Fibroblast of mammary gland (primary cell): ENCODE data around the gene CCR3.

Experiments
- DNase-seq: peaks from one replicate; pipeline ENCODE4 v3.0.0-alpha.2; 2010; ENCODE audit warnings: low read depth
- H3K4me3 ChIP-seq: 2 replicates; pipeline ENCODE4 v1.5.1; 2011; ENCODE audit warnings: low read depth, mild to moderate bottlenecking, low read length, moderate library complexity; ENCODE audit not compliant: control insufficient read depth
- TF ChIP-seq, protein P1 (sequence below): conservative IDR thresholded peaks from 2 replicates; pipeline ENCODE4 v1.5.1; 2011; ENCODE audit warnings: low read depth, low read length, inconsistent platforms; ENCODE audit not compliant: control insufficient read depth, insufficient read depth

The CCR3 gene

GRCh38 chr3:46235425-46235824, 6.8 kb upstream of the CCR3 start:
- H3K4me3 ChIP-seq, result no peak overlapping the region
- TF ChIP-seq, protein P1, sequence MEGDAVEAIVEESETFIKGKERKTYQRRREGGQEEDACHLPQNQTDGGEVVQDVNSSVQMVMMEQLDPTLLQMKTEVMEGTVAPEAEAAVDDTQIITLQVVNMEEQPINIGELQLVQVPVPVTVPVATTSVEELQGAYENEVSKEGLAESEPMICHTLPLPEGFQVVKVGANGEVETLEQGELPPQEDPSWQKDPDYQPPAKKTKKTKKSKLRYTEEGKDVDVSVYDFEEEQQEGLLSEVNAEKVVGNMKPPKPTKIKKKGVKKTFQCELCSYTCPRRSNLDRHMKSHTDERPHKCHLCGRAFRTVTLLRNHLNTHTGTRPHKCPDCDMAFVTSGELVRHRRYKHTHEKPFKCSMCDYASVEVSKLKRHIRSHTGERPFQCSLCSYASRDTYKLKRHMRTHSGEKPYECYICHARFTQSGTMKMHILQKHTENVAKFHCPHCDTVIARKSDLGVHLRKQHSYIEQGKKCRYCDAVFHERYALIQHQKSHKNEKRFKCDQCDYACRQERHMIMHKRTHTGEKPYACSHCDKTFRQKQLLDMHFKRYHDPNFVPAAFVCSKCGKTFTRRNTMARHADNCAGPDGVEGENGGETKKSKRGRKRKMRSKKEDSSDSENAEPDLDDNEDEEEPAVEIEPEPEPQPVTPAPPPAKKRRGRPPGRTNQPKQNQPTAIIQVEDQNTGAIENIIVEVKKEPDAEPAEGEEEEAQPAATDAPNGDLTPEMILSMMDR, result no peak
- DNase-seq, result no peak

- no peak for DNase-seq
- TF ChIP-seq, protein P1, result no peak
- no peak overlapping the region for H3K4me3 ChIP-seq
These were observed 5.8 kb upstream of the CCR3 start for GRCh38 chr3:46236294-46237054.

DNA sequence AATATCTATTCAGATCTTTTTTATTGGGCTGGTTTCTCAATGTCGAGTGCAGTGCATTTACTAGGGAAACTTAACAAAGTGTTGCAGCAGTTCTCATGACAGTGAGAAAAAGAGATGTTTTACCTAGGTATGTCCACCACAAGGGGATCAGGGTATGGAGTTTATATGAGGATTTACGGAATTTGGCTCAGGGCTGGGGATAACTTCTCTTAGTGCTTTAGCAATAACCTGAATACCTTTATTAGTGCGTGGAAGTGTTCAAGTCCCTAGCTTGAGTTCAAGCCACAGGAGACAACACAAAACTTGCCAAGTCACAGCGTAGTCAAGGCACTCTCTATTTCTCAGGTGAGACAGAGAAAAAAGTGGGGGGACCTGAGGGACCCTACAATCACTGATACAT, 3.9 kb upstream of the CCR3 start:
- H3K4me3 ChIP-seq, result no peak overlapping the region
- TF ChIP-seq, protein P1, result no peak
- no peak for DNase-seq

DNA sequence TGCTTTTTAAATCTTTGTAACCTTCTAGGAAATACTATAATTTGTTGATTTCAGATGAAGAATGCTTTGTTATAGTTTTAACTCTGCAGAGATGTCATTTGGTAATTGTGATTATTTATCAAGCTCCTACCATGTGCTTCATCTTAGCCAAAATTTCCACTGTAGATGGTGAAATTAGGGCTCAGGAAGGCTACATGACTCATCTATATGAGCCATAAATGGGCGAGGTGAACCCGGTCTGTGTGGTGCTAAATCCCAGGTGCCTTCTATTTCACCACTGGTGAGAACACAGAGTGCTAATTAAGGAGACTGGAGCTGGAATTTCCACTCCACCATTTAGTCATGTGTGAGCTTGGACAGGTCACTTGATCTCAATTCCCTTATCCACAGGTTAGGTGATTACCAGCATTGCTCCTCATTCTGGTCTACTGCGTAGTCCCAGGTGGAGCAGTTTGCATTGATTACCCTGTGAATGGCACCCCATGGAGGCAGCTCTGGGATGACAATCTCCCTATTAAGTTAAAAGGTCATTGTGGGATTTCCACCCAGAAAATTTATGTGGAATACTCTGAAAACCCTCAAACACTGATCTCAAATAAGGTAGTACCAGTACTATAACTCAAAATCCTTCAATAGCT, 2.8 kb upstream of the CCR3 start:
- TF ChIP-seq, protein P1, result no peak
- peak; percentile 49 for DNase-seq
- H3K4me3 ChIP-seq, result no peak overlapping the region

DNA sequence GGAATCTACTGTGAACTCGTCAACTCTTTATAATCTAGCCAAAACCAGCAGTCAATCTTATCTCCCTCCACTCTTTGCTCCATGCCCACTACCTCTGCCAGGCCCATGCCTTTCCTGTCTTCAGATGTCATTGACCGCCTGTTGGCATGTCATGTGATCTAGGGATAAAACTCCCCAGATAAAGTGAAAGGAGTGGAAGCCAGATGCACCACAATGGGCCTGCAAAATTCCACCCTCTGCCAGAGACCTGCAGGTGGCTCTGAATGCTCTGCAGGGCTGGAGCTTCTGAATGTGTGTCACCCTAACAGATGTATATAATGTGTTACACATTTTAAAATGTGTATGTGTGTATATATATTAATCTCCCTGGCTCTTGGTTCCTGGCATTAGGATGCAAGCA, 2.3 kb upstream of the CCR3 start:
- TF ChIP-seq, protein P1, result no peak
- H3K4me3 ChIP-seq, result no peak overlapping the region
- DNase-seq, result no peak

GRCh38 chr3:46243560-46243959, 1.3 kb downstream of the CCR3 start:
- H3K4me3 ChIP-seq, result no peak overlapping the region
- peak; percentile 44 for DNase-seq
- TF ChIP-seq, protein P1, result no peak
